HG02571 (cell line): ENCODE measurements around the gene OAS3.
"Not testable (repeated sequence)": the region's sequence is repeated elsewhere in the genome, so short reads cannot be mapped to it uniquely, and the experiment has no call there.

ENCODE experiments used
- ATAC-seq: cut with Tn5 transposase; IDR thresholded peaks from one replicate; pipeline ENCODE4 v1.9.1; 2021; ENCODE audit warnings: mild to moderate bottlenecking, moderate library complexity; ENCODE audit not compliant: unreplicated experiment

Gene OAS3, protein sequence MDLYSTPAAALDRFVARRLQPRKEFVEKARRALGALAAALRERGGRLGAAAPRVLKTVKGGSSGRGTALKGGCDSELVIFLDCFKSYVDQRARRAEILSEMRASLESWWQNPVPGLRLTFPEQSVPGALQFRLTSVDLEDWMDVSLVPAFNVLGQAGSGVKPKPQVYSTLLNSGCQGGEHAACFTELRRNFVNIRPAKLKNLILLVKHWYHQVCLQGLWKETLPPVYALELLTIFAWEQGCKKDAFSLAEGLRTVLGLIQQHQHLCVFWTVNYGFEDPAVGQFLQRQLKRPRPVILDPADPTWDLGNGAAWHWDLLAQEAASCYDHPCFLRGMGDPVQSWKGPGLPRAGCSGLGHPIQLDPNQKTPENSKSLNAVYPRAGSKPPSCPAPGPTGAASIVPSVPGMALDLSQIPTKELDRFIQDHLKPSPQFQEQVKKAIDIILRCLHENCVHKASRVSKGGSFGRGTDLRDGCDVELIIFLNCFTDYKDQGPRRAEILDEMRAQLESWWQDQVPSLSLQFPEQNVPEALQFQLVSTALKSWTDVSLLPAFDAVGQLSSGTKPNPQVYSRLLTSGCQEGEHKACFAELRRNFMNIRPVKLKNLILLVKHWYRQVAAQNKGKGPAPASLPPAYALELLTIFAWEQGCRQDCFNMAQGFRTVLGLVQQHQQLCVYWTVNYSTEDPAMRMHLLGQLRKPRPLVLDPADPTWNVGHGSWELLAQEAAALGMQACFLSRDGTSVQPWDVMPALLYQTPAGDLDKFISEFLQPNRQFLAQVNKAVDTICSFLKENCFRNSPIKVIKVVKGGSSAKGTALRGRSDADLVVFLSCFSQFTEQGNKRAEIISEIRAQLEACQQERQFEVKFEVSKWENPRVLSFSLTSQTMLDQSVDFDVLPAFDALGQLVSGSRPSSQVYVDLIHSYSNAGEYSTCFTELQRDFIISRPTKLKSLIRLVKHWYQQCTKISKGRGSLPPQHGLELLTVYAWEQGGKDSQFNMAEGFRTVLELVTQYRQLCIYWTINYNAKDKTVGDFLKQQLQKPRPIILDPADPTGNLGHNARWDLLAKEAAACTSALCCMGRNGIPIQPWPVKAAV

DNA sequence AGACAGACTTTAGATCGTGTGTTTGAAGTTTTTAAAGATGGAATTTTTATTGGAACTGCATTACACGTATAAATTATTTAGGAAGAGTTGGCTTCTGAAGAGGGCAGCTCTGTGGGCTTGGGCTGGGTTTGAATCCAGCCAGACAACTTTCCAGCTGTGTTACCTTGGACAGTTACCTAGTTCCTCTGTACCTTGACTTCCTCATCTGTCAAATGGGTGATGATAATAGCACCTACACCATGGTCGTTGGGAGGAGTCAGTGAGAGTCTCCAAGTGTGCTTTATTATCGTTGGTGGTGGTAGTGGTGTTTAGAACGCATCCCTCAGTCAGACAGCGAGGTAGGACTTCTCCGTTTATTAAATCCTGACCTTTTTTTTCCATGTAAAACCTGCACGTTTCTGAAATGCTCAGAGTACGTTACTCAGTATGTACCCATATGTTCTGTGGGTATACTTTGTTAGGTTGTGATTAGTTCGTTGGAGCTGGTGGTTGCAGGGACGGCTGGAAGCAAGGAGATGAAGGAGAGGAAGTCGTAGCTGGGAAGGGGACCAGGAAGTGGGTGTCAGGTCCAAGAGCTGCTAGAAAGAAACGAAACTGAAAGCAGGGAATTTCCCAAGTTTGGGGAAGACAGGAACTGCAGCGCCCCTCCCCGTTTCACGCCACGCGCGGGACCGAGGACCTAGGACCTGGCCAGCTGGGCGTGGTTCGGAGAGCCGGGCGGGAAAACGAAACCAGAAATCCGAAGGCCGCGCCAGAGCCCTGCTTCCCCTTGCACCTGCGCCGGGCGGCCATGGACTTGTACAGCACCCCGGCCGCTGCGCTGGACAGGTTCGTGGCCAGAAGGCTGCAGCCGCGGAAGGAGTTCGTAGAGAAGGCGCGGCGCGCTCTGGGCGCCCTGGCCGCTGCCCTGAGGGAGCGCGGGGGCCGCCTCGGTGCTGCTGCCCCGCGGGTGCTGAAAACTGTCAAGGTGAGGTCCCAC is at the start of gene OAS3:
OAS3 (plus strand) TSS at position 734 of the 979 bp plus-strand sequence; CDS start at position 791, 57 bp downstream.
- ATAC-seq = no peak

DNA sequence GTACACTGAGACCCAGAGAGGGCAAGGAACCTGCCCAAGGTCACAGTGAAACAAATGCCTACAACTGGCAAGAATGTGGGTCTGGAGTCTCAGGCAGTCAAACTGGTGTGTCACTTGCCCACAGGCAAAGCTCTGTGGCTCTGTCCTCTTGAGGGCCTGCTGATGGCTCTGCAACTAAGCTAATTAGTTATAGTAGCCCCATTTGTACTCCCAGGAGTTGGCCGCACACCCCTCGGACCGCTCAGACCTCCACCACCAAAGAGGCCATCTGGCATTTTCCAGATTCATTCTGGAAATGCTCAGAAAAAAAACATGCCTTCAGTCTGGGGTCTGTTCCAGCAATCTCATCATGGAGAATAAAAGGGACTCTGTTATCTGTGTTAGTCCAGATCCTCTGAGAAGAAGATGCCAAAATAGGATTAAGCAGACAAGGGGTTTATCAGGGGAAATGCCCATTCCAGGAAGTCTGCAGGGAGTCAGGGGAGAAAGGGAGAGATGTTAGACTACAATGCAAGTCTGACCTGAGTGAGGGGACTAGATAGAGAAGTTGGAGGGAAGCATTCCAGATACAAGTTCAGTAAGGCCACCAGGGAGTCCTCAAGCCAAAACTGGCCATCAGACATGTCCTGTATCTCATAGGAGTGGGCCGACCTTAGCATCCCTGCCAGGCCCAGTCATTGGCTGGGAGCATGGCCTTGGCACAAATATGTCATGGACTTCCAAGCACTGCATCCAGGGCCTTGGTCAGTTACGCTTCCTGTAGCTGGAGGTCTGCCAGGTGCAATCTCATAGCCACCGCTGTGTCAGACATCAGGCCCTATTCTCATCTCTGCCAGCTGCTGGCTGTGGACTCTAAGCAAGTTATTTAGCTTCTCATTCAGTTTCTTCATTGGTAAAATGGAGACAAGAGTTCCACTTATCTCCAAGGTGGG is 46.9 kb upstream of the OAS3 start:
- no peak for ATAC-seq

DNA sequence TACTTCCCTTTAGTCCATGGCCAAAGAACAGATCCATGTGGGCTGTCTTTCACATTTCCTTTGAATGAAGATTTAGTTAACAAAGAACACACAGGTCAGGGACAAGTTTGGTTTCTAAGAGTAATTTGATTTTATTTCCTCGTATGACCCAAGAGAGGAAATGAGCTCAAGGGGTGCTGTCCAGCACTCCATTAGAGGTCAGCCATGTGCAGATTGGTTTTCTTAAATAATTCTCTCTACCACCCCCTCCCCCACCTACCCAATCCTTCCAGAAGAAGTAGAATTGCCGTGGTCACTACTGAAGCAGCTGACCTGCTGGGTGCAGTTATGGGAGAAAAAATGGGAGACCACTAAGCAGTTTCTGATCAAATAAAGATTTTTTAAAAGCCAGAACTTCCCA is 45.4 kb upstream of the OAS3 start:
- no peak for ATAC-seq

DNA sequence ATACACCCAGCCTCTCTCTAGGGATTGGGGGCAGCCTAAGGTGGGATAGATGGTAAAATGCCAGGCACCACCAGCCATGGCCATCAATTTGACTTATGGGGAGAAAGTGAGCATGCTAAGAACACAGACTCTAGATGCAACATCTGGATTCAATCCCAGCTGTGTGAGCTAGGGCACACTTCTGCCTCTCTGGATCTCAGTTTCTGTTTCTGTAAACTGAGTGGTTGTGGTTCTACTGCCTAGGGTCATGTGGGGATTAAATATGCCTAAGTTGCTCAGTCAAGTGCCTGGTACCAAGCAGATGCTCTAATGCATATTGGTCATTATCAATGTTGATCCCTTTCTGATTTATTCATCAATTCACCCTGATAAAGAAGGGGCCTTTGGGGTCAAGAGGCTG is 44.1 kb upstream of the OAS3 start:
- no peak for ATAC-seq

DNA sequence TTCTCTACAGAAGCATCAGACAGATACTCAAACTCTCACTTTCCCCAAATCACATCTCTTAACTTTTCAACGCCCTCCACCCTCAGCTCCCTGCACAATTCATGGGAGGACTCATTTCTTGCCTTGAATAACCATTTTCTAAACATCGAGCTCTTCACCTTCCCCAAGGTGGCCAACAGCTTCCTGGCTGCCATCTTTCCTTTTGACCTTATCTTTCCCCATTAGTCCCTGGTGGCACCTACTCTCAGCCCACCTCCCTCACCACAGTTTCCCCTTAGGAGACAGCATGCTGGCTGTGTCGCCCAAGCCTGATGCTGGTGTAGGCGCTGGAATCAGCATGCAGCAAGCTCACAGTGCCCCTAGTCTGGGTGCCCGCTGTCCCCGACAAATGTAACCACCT is 39.9 kb upstream of the OAS3 start:
- ATAC-seq = no peak

DNA sequence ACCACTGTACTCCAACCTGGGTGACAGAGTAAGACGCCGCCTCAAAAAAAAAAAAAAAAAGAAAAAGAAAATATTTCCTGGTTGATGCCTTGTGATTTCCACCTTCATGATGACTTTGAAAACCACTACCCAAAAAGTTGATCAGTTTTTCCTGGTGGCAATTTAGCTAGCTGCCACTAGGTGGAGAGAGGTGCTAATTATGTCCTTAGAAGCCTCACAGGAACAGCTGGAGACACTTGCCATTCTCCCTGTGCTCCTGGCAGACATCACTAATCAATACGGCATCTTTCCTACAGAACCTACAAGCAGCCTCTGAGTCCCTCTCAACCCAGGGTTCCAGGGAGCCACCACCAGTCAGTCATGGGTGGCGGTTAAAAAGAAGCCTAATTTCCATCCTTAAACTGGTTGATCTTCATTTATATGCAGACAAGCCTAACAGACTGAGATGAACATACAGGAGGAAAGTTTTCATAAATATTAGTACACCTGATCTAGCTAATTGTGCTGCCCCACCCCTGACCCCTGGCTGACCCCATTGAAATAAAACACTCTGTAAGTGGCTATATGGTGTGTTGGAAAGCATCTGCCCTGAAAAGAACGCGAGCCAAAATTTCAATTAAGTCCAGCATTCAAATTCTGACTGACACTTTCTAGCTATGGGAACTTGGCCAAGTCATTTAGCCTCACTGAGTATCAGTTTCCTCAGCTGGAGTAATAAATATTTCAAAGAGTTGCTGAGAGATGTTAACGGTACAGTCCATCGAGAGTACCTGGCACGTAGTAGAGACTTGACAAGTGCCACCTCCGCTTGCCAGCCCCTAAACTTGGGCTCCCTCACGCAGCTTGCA is 37.8 kb upstream of the OAS3 start:
- no peak for ATAC-seq

DNA sequence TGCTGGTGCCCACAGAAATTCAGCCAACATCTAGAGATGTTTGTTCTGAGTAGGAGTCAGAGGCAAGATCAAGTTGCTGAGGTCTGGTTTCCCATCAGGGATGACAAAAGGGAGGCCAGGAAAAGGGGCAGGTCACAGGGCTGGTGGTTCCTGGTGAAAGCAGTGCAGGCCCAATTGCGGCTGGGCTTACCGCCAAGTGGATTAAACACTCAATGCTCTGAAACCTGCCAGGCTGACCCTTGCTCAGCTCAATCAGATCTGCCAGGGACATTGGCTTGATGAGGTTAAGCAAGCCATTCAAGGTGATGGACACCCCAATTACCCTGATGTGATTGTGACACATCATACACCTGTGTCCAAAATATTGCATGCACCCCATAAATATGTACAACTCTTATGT is 37.0 kb upstream of the OAS3 start:
- ATAC-seq = no peak

DNA sequence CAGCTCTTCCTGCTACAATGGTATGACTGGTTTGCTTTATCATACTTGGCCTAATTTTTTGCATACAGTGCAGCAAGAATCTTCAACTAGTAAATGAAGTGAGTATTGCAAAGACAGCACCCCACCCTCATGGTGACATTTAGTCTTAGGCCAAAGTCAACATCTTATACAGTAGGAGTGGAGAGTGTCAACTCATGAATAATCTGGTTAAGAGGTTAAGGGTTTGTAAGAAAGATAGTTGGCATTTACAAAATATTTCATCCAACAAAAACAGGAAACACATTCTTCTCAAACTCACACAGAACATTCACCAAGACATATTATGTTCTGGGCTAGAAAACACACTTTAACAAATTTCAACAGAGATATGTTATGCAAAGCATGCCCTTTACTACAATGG is 33.7 kb upstream of the OAS3 start:
- ATAC-seq = no peak

DNA sequence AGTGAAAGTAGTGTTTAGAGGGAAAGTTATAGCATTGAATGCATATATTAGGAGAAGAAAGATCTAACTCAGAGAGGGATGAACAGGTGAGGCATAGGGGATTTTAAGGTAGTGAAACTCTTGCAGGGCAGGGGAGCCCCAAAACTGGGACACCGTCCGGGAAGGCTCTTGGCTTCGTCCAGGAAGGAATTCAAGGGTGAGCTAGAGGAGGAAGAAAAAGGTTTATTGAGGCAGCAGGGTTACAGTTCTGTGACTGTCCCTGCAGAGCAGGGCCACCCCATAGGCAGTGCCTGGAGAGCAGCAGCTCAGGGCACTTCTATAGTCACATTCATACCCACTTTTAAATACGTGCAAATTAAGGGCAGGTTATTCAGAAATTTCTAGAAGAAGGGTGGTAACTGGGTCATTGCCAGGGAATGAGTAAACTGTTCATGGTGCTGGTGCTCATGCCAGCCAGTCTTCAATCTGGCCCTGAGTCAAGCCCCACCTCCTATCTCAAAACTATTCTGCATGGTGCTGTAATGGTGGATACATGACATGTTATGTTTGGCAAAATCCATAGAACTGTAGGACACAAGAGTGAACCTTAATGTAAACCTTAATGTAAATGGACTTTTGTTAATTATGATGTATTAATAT is 32.7 kb upstream of the OAS3 start:
- no peak for ATAC-seq

DNA sequence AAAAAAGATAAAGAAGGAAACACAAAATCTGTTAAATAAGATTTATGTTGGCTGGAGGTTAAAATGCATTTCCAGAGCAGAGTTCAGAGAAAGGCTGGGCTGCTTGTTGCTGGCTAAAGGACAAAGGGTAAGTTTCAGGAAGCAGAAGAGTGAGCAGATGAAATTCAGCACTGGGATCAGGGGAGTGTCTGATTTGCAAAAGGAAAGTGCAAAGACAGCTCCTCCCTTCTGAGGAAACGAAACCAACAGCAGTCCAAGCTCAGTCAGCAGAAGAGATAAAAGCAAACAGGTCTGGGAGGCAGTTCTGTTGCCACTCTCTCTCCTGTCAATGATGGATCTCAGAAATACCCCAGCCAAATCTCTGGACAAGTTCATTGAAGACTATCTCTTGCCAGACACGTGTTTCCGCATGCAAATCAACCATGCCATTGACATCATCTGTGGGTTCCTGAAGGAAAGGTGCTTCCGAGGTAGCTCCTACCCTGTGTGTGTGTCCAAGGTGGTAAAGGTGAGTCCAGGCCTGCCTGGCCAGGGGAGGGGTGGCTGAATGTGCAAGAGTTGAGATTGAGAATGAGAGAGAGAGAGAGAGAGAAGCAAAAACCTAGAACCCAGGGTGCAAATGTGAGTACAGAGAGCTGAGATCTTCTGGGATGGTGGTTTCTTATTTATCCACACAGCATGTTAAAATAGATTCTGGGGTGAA is 31.4 kb upstream of the OAS3 start, which contains the start of gene OAS1:
OAS1 (plus strand) TSS at position 251 of the 703 bp plus-strand sequence; CDS start at position 329, 78 bp downstream.
- ATAC-seq = peak; percentile 69

DNA sequence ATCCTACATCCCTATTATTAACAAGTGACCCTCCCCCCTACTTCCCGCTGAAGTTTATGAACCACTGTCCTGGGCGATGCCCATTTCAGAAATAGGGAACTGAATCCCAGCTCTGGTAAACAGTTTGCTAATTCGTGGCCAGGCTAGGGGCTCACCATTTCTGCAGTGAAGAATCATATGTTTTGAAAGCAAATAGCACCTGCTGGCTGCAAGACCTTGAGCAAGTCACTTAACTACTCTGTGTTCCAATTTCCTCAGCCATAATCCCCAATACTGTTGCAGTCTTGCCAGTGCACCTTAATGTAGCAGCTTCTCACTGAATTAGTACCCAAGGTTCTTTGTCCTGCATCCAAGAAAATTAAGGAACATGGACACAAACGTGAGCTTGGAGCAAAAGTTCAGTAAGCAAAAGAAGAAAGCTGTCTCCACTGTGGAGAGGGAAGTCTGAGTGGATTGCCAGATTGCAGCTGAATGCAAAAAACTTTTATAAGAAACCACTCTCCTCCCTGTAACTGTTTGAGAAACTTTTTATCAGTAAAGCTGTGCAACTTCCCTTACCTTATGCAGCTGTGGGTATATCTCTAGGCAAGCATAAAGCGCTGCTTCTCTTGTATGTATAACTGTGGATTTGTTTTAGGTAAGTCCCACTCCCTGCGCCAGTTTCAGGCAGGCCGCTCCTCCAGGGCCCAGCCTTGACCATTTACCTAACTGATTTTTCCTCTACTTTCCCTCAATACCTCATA is 30.7 kb upstream of the OAS3 start:
- ATAC-seq = peak; percentile 68

DNA sequence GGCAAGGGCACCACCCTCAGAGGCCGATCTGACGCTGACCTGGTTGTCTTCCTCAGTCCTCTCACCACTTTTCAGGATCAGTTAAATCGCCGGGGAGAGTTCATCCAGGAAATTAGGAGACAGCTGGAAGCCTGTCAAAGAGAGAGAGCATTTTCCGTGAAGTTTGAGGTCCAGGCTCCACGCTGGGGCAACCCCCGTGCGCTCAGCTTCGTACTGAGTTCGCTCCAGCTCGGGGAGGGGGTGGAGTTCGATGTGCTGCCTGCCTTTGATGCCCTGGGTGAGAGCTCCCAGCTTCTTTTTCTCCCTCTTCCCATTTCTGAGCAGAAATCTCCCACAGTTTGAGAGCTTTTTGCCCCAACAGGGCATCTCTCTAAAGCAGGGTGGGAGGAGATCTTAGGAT is 29.7 kb upstream of the OAS3 start:
- ATAC-seq = no peak

DNA sequence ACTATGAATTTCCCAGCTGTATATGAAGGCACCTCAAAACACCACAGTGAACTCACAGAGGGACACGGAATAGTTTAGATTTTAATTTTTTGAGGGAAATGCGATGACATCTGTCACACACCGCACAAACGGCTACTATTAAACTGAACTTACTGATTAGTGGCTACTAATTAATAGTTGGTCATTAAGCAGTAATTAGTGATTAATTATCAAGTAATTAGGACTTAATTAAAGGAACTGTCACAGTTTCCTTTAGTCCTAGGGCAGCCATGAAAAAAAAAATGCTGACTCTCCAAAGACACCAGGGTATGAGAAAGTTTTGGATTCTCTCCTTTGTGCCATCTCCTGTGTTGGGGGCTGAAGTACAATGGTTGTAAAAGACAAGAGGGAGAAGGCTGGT is 28.6 kb upstream of the OAS3 start:
- no peak for ATAC-seq

DNA sequence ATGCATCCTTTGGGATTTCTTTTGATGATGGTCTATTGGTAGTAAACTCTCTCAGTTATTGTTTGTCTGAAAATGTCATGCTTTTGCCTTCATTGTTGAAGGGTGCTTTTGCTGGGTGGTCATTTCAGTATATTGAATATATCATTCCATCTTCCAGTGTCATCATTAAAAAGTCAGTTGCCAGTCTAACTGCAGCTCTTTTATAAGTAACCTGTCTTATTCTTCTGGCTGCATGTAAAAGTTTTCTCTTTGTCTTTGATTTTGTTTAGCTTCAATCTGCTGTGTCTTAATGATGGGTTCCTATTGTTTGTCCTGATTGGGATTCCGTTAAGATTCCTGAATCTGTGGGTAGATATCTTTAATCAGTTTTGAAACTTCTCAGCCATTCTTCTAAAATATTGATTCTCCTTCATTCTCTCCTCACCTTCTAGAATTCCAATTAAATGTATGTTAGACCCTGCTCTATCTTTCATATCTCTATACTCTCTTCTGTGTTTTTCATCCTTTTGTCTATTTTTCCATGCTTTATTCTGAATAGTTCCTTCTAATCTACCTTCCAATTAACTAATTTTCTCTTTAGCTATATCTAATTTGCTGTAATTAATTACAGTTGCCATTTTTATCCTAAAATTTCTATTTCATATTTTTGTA is 25.1 kb upstream of the OAS3 start:
- no peak for ATAC-seq

DNA sequence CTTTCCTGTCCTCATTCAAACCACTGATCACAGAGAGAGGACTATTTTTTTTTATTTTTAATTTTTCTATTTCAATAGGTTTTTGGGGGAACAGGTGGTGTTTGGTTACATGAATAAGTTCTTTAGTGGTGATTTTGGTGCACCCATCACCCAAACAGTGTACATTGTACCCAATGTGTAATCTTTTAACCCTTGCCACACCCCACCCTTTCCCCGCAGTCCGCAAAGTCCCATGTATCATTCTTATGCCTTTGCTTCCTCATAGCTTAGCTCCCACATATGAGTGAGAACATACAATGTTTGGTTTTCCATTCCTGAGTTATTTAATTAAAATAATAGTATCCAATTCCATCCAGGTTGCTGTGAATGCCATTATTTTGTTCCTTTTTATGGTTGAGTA is 24.4 kb upstream of the OAS3 start:
- not testable (repeated sequence) for ATAC-seq

DNA sequence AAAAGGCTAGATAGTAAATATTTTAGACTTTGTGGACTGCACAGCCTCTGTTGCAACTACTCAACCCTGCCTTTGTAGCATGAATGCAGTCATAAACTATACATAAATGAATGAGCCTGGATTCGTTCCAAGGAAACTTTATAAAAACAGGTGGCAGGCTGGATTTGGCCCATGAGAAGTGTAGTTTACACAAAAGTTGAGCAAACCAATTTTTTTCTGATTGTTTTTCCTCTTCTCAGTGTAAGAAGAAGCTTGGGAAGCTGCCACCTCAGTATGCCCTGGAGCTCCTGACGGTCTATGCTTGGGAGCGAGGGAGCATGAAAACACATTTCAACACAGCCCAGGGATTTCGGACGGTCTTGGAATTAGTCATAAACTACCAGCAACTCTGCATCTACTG is 22.0 kb upstream of the OAS3 start:
- no peak for ATAC-seq
